CD4-positive, alpha-beta T cell treated with Interleukin-21 for 1 hour (primary cell): ENCODE measurements around the gene RHCE.
"Not testable (repeated sequence)": the region's sequence is repeated elsewhere in the genome, so short reads cannot be mapped to it uniquely, and the experiment has no call there.

ENCODE experiments used
- DNase-seq: peaks from one replicate; pipeline ENCODE4 v3.0.0-alpha.2; 2020

The RHCE gene

DNA sequence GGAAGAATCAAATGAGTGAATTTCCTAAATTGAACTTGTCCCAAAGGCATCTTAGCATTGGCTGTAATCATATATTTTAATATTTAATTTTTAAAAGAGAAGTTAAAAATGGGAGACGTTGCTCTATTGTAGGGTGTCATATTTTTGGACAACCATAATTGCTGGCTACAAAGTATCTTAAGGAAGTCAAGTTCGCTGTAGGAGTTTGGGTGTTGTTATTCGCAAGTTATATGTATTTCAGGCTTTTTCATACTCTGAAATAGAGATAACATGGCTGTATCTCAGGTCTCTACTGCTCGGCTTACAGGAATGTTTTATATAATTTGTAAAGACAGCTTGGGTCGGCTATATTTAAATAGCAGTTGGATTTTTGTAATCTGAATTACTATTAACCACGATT, 81.6 kb downstream of the RHCE start:
- no peak for DNase-seq

DNA sequence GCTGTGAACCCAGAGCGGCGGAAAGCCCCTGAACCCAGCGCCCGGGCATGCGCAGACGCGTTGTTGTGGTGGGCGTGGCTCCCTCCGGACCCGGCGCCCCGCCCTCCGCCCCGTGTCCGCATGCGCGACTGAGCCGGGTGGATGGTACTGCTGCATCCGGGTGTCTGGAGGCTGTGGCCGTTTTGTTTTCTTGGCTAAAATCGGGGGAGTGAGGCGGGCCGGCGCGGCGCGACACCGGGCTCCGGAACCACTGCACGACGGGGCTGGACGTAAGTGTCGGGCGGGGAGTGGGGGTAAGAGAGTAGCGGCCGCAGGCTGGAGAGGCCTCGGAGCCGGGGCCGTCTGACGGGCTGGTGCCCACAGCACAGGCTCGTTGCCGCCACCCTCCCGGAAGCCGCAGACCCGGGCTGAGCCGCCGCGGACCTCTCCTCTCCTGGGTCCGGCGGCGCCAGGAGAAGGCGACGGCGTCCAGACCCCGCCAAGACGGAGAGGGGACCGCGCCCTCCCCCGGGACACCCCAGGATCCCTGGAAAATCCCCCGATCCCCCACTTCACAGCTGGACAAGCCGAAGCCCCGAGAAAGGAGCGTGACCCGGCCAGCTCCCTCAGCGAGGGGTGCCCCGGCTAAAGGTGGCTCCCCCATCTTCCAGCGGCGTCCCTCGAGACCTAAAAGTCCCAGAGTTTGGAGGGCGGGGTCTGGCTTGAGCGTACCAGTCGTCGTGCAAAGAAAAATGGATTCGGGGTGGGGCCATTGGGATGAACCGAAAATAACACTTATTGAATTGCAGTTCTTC, 82.2 kb downstream of the RHCE start, which contains the start of gene TMEM50A:
Gene TMEM50A (plus strand): TSS at position 147 of the 794 bp plus-strand sequence. CDS start 2,153 bp downstream, outside the sequence.
- DNase-seq: peak; percentile 93

DNA sequence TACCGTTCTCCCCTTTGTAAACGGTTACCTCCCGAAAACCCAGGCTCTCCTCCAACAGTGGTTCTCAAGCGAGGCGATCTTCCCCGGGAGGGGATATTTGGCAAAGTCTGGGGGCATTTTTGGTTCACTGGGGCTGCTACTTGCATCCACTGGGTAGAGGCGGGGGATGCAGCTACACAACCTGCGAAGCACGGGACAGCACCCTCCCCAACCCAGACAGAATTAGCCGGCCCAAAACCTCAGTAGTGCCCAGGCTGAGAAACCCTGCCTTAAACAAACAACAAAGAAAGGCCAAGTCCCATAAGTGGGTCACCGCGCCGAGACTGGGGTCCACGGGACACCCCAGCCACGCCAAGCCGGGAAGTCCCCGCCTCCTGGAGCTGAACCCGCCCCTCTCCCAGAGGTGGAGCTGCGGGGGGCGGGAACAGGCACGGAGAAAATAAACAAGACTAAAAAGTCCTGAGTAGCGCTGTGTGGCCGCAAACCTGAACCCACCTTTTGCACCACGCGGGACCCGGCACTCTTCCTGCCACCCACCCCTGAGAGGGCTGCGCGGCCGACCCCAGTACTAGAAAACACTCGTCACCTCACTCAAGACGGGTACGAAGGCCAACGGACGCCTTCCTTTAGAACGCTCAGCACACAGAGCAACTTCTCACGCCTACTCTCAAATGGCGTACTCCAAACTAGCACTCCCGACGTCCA, 83.0 kb downstream of the RHCE start:
- peak; percentile 59 for DNase-seq

DNA sequence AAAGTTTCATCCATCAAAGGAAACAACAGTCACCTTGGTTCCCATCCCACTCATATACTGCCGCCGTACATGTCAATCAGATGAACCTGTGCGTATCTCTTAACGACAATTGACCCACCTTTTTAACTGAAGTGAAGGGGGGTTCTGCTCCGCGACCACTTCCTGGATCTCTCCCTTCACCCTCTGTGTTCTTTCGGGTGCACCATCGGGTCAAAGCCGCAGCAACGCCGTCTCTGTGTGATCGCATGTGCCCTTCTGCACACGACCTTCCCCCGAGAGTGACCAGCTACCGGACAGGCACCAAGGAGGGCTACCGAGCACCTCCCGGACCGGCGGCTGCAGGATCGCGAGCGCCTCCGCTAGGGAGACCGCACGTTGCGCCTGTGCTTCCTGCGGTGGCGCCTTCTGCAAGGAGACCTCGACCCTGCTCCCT, 83.7 kb downstream of the RHCE start:
- peak; percentile 47 for DNase-seq

DNA sequence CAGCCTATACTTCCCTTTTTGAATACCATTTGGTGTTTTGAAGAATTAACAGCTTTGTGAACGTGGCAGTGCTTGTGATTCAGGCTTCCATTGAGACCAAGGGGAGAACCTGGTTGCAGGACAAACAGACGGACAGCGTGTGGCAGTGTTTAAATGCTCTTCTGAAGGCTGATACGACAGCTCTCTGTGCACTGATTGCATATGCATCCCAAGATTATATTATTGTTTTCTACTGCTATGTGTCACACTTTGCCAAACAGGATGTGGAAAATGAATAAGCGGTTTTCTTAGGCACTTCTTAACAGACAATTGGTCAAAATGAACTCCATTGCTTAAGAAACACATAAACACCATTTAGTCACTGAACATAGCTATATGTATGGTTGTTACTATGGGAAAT, 90.7 kb downstream of the RHCE start:
- peak; percentile 14 for DNase-seq

DNA sequence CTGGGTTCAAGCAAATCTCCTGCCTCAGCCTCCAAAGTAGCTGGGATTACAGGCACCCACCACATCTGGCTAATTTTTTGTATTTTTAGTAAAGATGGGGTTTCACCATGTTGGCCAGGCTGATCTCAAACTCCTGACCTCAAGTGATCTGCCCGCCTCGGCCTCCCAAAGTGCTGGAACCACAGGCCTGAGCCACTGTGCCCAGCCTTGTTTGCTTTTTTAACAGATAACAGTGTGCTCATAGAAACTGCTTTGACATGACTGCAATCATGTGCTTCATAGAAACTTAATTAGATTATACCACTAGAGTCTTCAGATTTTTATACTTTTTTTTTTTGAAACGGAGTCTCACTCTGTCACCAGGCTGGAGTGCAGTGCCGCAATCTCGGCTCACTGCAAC, 91.3 kb downstream of the RHCE start:
- not testable (repeated sequence) for DNase-seq

DNA sequence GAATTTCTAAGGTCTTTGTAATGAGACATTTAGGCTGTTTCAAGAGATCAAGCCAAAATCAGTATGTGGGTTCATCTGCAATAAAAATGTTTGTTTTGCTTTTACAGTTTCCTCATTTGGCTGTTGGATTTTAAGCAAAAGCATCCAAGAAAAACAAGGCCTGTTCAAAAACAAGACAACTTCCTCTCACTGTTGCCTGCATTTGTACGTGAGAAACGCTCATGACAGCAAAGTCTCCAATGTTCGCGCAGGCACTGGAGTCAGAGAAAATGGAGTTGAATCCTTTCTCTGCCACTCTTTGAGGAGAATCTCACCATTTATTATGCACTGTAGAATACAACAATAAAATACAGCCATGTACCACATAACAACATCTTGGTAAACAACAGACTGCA, 91.8 kb downstream of the RHCE start:
- DNase-seq: not testable (repeated sequence)

DNA sequence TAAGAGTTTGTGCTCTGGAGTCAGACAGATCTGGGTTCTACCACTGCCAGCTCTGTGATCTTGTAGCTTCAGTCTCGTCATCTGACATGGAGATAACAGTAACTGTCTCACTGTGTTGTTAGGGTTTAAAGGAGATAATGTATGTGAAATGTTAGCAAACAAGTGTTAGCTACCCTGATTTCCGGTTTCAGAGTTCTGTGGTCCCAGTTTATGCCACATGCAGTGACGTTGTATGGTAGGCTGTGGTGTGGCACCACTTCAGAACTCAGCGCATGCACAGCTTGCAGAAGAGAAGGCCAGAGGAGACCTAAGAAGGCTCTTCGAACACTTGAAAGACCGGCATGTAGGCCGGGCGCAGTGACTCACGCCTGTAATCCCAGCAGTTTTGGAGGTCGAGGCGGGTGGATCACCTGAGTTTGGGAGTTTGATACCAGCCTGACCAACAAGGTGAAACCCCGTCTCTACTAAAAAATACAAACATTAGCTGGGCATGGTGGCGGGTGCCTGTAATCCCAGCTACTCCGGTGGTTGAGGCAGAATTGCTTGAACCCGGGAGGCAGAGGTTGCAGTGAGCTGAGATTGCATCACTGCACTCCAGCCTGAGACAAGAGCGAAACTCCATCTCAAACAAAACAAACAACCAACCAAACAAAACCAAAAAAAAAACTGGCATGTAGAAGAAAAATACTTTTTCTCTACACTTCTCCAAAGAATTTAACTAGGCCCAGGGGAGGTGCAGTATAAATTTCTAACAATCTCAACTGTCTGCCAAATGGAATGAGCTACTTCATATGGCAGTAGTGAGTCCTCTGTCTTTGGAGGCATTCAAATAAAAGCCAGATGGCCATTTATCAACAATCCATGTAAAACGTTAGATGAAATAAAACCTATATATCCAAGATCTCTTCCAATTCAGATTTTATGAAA, 92.5 kb downstream of the RHCE start:
- DNase-seq: not testable (repeated sequence)

DNA sequence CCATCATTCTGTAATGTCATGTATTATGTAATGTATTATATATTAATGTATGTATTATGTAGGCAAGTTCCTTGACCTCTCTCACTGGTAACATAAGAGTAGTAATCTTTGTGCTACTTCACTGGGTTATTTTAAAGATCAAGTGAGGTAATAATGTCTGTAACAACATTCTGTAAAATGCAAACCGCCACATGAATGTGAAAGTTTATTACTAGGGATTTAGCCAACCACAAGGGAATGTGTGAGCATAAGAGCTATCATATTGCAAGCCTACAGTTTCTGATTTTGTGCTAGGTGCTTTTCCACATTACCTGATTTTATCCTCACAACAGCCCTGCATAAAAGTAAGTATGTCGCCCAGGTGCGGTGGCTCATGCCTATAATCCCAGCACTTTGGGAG, 96.2 kb downstream of the RHCE start:
- not testable (repeated sequence) for DNase-seq

DNA sequence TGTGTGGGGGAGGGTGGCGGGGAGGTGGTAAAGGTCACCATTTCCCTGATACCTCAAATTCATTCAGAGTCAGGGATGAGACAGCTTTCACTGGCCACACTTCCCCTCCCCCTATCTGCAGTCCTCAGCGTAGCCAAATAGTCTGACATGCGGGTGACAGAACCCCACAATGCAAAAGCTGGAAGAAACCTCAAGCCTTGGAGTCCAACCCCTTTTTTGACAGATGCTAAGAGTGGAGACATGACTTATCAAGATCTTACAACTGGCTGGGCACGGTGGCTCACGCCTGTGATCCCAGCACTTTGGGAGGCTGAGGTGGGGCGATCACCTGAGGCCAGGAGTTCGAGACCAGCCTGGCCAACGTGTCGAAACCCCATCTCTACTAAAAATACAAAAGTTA, 98.5 kb downstream of the RHCE start:
- DNase-seq: not testable (repeated sequence)

DNA sequence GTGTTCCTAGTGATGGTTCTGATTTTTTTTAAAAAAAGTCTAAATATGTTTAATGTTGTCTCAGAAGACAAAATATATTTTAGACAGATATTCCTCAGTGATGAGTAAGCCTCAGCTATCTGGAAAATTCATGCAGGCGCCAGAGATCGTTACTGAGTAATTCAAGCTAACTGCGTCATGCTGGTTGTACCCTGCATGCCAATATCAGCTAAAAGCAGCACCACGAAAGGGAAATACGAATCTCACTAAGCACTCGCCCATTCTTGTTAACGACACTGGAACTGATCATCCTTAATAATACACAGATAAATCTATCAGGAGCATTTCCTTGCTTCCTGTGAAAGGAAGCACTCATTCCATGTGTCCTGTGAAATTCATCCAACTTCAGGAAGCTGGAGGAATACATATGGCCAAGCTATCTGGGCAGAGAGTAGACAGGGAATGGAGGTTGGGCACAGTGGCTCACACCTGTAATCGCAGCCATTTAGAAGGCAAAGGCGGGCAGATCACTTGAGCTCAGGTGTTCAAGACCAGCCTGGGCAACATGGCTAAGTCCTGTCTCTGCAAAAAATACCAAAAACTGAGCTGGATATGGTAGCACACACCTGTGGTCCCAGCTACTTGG, 100.2 kb downstream of the RHCE start:
- not testable (repeated sequence) for DNase-seq

DNA sequence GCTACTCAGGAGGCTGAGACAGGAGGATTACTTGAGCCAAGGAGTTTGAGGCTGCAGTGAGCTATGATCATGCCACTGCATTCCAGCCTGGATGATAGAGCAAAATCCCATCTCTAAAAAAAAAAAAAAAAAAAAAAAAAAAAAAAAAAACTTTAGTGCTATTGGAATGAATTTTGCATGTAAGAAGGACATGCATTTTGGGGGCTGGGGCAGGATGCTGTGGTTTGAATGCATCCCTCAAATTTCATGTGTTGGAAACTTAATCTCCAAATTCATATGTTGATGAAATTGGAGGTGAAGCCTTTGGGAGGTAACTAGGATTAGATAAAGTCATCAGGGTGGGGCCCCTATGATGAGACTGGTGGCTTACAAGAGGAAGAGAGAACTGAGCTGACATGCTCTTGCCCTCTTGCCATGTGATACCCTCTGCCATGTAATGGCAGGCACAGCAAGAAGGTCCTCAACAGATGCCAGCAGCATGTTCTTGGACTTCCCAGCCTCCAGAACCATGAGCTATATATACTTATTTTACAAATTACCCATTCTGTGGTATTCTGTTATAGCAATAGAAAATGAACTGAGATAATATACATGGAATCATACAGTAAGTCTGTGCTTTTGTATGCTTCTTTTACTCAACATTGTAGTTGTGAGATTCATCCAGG, 107.7 kb downstream of the RHCE start:
- not testable (repeated sequence) for DNase-seq
